AG04449 (cell line): ENCODE data around the gene SURF2.

Experiments used
- CTCF ChIA-PET: fragments of 350-600 bp; formaldehyde crosslinking; extraction: SDS; loops from one replicate; lab custom pipeline; 2021; ENCODE audit warnings: antibody characterized with exemption; lab: Yijun Ruan, JAX
- POLR2A ChIA-PET: fragments of 400-600, 350-600 bp; formaldehyde crosslinking; extraction: SDS; loops from one replicate; lab custom pipeline; 2020; ENCODE audit warnings: antibody characterized with exemption, inconsistent platforms; lab: Yijun Ruan, JAX
- DNase-seq: peaks from one replicate; pipeline ENCODE4 v3.0.0-alpha.2; 2010; ENCODE audit warnings: low read depth, low spot score
- H3K4me3 ChIP-seq: 2 replicates; pipeline ENCODE4 v1.5.1; 2011; ENCODE audit warnings: low read depth, mild to moderate bottlenecking, control low read depth, low read length
- TF ChIP-seq, protein P1 (sequence below): IDR thresholded peaks from one replicate; pipeline ENCODE4 v1.5.1; 2011; ENCODE audit warnings: mild to moderate bottlenecking, moderate library complexity, low read length, control low read depth, inconsistent platforms; ENCODE audit not compliant: insufficient read depth; ENCODE audit errors: missing control alignments

Gene SURF2

DNA sequence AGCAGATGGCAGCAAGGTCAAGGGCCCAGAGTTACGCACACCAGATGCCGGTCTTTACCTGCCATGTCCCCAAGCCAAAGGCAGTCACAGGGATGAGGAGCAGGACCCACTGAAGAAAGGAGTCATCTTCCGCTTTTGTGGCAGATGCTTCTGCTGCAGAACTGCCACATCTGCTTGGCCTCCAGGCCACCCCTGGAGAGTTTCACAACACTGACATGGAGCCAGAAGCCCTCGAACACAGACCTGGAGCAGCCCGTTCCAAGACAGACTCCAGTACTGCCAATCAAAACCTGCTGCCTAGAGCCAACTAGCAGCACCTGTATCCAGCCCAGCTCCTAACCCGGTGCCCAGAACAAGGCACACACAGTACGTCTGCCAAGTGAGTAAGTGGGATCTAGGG, 1.6 kb upstream of the SURF2 start:
- TF ChIP-seq, protein P1, sequence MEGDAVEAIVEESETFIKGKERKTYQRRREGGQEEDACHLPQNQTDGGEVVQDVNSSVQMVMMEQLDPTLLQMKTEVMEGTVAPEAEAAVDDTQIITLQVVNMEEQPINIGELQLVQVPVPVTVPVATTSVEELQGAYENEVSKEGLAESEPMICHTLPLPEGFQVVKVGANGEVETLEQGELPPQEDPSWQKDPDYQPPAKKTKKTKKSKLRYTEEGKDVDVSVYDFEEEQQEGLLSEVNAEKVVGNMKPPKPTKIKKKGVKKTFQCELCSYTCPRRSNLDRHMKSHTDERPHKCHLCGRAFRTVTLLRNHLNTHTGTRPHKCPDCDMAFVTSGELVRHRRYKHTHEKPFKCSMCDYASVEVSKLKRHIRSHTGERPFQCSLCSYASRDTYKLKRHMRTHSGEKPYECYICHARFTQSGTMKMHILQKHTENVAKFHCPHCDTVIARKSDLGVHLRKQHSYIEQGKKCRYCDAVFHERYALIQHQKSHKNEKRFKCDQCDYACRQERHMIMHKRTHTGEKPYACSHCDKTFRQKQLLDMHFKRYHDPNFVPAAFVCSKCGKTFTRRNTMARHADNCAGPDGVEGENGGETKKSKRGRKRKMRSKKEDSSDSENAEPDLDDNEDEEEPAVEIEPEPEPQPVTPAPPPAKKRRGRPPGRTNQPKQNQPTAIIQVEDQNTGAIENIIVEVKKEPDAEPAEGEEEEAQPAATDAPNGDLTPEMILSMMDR: no peak
- no peak for DNase-seq
- H3K4me3 ChIP-seq: peak overlapping the region; percentile 18
- POLR2A ChIA-PET: interaction anchor here (1.6 to 3.3 kb wide), 2 partner anchors 18 to 132 kb away, joined by 3 to 18 read pairs; no protein-coding TSS in a partner anchor
- CTCF ChIA-PET: interaction anchor here (1.0 to 2.5 kb wide), 2 partner anchors 11 to 13 kb away, joined by 3 to 11 read pairs; no protein-coding TSS in a partner anchor

DNA sequence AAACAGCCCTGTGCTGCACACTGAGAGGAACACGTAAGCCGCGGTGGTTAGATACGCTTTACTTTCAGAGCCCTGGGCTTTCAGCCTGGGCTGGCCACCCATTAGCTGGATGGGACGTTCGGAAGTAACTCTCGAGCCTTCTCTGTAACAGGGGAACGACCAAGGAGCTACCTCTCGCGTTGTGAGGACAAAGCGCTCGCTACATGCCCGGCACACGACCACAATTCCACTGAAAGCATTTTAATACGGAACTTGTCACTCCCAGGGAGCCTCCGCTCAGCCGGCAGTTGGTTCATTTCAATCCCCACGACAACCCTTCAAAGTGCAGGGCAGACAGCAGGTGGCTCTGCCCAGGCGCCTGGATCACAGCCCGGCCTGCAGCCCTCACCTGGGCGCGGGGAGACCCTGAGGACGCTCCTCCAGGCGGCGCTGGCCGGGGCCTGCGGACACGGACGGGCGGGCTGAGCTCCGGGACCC, 431 bp upstream of the SURF2 start:
- TF ChIP-seq, protein P1: peak; percentile 6
- CTCF ChIA-PET: interaction anchor here (1.1 to 2.8 kb wide), 5 partner anchors 10 to 170 kb away, joined by 3 to 11 read pairs (median 5); no protein-coding TSS in a partner anchor
- no peak for DNase-seq
- H3K4me3 ChIP-seq: peak overlapping the region; percentile 84
- POLR2A ChIA-PET: interaction anchor here (0.9 to 3.3 kb wide), 4 partner anchors 8 to 17 kb away, joined by 3 to 18 read pairs (median 8); partner anchors contain the start of genes MED22 and RPL7A

DNA sequence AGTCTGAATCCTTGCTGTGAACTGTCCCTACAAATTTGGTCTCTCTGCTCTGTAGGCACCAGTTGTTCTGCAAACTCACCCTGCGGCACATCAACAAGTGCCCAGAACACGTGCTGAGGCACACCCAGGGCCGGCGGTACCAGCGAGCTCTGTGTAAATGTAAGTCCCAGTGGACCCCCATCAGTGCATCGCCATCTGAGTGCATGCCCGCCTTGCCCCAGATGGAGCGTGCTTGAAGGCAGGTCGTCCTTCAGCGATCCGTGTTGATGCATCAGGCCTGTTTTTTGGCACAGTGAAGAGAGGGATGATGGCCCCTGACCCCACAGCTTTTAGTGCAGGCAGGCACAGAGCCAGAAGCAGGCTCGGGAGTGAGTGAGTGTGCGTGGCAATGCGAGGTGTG, 1.3 kb downstream of the SURF2 start:
- no peak for DNase-seq
- CTCF ChIA-PET: interaction anchor here (1.0 to 2.8 kb wide), 4 partner anchors 9 to 129 kb away, joined by 5 to 8 read pairs (median 6); partner anchors contain the start of genes MED22 and RPL7A
- peak overlapping the region; percentile 84 for H3K4me3 ChIP-seq
- TF ChIP-seq, protein P1: no peak
- POLR2A ChIA-PET: interaction anchor here (1.0 to 3.3 kb wide), 2 partner anchors 10 to 15 kb away, joined by 3 to 18 read pairs; partner anchors contain the start of genes MED22 and RPL7A

DNA sequence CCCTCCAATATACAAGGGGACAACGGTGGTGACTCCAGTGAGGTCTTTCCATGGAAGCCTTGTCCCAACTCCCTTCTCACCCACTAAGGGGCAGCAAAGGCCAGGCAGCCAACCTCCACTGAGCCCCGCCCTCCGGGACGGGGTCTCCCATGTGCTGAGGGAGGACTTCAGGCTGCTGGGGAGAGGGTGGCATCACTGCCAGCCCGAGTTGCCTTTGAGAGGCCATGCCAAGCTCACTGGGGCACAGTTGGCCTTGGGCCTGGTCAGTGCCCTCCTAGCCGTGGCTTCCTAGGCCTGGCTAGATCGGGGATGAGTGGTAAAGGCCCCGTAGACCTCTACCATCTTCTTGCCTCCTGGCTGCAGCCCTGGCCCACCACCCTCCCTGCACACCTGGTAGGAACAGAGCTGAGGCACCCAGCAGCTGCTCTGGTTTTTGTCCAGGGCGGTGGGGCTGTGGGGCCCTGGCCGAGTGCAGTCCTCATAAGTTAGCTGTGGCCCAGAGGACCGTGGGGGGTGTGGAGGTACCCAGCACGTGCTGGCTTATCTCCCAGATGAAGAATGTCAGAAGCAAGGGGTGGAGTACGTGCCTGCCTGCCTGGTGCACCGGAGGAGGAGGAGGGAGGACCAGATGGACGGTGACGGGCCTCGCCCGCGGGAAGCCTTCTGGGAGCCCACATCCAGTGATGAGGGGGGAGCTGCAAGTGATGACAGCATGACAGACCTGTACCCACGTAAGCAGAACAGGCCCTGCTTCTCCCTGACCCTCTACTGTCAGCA, 3.2 kb downstream of the SURF2 start:
- CTCF ChIA-PET: interaction anchor here (1.0 to 2.5 kb wide), 3 partner anchors 9 to 16 kb away, joined by 3 to 14 read pairs (median 3); no protein-coding TSS in a partner anchor
- POLR2A ChIA-PET: interaction anchor here (0.9 to 2.1 kb wide), 4 partner anchors 8 to 13 kb away, joined by 3 to 8 read pairs (median 4); partner anchors contain the start of genes MED22 and RPL7A
- no peak overlapping the region for H3K4me3 ChIP-seq
- no peak for DNase-seq
- TF ChIP-seq, protein P1: peak; percentile 41

DNA sequence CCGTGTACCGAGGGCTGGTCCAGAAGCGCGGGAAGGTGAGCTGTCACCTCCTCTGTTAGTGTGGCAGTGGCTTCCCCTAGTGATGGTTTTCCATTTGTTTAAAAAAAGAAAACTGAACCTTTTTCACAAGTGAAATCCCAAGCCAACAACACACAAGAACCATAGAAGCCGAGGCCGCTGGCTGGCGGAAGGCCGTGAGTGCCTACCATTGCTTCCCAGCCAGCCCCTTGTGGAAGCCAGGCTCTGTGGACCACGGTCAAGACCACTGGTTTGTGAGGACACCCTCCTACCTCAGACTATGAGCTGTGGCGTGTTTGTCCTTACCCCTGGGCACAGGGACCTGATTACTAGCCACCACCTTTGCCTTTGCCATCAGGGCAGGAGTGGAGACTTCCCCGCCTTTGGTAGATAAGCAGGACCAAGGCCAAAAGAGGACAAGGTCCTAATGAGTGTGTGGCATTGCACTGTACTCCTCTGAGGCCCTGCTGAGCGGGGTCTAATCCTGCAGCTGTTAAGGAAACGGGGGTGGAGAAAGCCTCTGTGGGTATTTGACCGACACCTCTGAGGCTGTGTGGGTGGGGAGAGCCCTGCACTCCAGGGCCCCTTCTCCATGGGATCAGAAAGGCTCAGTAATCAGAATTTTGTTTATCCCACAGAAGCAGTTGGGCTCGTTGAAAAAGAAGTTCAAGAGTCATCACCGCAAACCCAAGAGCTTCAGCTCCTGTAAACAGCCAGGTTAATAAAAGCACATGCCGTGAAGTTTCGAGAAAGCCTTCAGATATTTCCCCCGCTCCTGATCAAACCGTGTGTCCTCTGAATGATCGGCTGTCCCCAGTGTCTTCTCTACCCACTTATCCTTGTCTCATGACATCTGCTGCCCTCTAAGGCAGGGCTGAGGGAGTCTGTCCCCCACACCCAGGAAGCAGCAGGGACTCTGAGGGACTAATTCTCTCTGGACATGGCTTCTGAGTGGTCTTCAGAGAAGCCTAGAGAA, 4.3 kb downstream of the SURF2 start:
- CTCF ChIA-PET: interaction anchor here (1.3 to 2.5 kb wide), 2 partner anchors 11 to 17 kb away, joined by 3 to 14 read pairs; no protein-coding TSS in a partner anchor

More for the DNA sequence above, 4.3 kb downstream of the SURF2 start:
- TF ChIP-seq, protein P1: no peak
- POLR2A ChIA-PET: interaction anchor here (0.7 to 2.1 kb wide), 4 partner anchors 8 to 13 kb away, joined by 3 to 8 read pairs (median 4); partner anchors contain the start of genes MED22 and RPL7A
- no peak for DNase-seq
- no peak overlapping the region for H3K4me3 ChIP-seq
